ENCODE measurements around the gene MCTP1.

MCTP1 gene

GRCh38 chr5:94692581-94692980 is 592.3 kb downstream of the MCTP1 start:
- CTCF ChIA-PET = interaction anchor here (0.8 to 2.0 kb wide), 11 partner anchors 10 to 1085 kb away, joined by 3 to 6 read pairs (median 4); no protein-coding TSS in a partner anchor
- no peak overlapping the region for H3K27ac ChIP-seq (ENCODE audit: insufficient read depth in 1 of 2, low read depth in 1 of 2, low read length in 2 of 2, poor library complexity in 1 of 2, severe bottlenecking in 2 of 2)
- no peak for DNase-seq

GRCh38 chr5:94691949-94692348 is 592.9 kb downstream of the MCTP1 start:
- DNase-seq = no peak
- 92% methylated on average over 4 of the region's 4 CpGs for WGBS (ENCODE audit: insufficient coverage)
- H3K27me3 ChIP-seq (replicated peaks in 2 of 5; ENCODE audit: control insufficient read depth in 4 of 5, insufficient read depth in 5 of 5, low read length in 4 of 5) = no peaks in the 10 kb centered on the region
- CTCF ChIA-PET = interaction anchor here (0.8 to 2.0 kb wide), 8 partner anchors 12 to 1084 kb away, joined by 3 to 6 read pairs (median 4); no protein-coding TSS in a partner anchor
- no peaks in the 10 kb centered on the region for H3K9me3 ChIP-seq (ENCODE audit: control extremely low read depth in 1 of 5, control insufficient read depth in 4 of 5, insufficient read depth in 2 of 5, low read depth in 1 of 5, low read length in 4 of 5)
- no peaks in the 10 kb centered on the region for H3K4me1 ChIP-seq (ENCODE audit: control extremely low read depth in 1 of 4, control insufficient read depth in 4 of 4, insufficient read depth in 4 of 4, low read length in 3 of 4)
- POLR2A ChIA-PET = no interaction called here
- H3K27ac ChIP-seq (ENCODE audit: insufficient read depth in 1 of 2, low read depth in 1 of 2, low read length in 2 of 2, poor library complexity in 1 of 2, severe bottlenecking in 2 of 2) = no peak overlapping the region
- H3K4me3 ChIP-seq (ENCODE audit: control insufficient read depth in 1 of 7, extremely low read depth in 1 of 7, insufficient read depth in 4 of 7, low read depth in 2 of 7, low read length in 6 of 7) = no peak overlapping the region
- peaks cover 2 to 34% (median 13%) of the 10 kb centered on the region in 4 experiments for H3K36me3 ChIP-seq (ENCODE audit: control insufficient read depth in 4 of 4, insufficient read depth in 4 of 4, low read length in 3 of 4)

More at GRCh38 chr5:94692581-94692980, 592.3 kb downstream of the MCTP1 start:
- Histone ChIP-seq H3K9me3 (ENCODE audit: control extremely low read depth in 1 of 5, control insufficient read depth in 4 of 5, insufficient read depth in 2 of 5, low read depth in 1 of 5, low read length in 4 of 5) (no peaks in the 10 kb centered on the region), H3K4me1 (ENCODE audit: control extremely low read depth in 1 of 4, control insufficient read depth in 4 of 4, insufficient read depth in 4 of 4, low read length in 3 of 4) (no peaks in the 10 kb centered on the region), H3K36me3 (ENCODE audit: control insufficient read depth in 4 of 4, insufficient read depth in 4 of 4, low read length in 3 of 4) (peaks cover 2 to 30% (median 10%) of the 10 kb centered on the region in 4 experiments), H3K4me3 (ENCODE audit: control insufficient read depth in 1 of 7, extremely low read depth in 1 of 7, insufficient read depth in 4 of 7, low read depth in 2 of 7, low read length in 6 of 7) (no peak overlapping the region), H3K27me3 (replicated peaks in 2 of 5; ENCODE audit: control insufficient read depth in 4 of 5, insufficient read depth in 5 of 5, low read length in 4 of 5) (no peaks in the 10 kb centered on the region)
- WGBS (ENCODE audit: insufficient coverage) = no CpG with 5 or more reads among the region's 3 CpGs
- POLR2A ChIA-PET = no interaction called here

- ChIA-PET CTCF (interaction anchor here (1.3 to 2.0 kb wide), 2 partner anchors 47 to 167 kb away, joined by 5 read pairs; no protein-coding TSS in a partner anchor), POLR2A (no interaction called here)
- no peaks in the 10 kb centered on the region for H3K27me3 ChIP-seq (replicated peaks in 2 of 5; ENCODE audit: control insufficient read depth in 4 of 5, insufficient read depth in 5 of 5, low read length in 4 of 5)
- no peak for DNase-seq
- H3K4me3 ChIP-seq (ENCODE audit: control insufficient read depth in 1 of 7, extremely low read depth in 1 of 7, insufficient read depth in 4 of 7, low read depth in 2 of 7, low read length in 6 of 7) = no peak overlapping the region
- H3K9me3 ChIP-seq (ENCODE audit: control extremely low read depth in 1 of 5, control insufficient read depth in 4 of 5, insufficient read depth in 2 of 5, low read depth in 1 of 5, low read length in 4 of 5) = no peaks in the 10 kb centered on the region
- H3K4me1 ChIP-seq (ENCODE audit: control extremely low read depth in 1 of 4, control insufficient read depth in 4 of 4, insufficient read depth in 4 of 4, low read length in 3 of 4) = no peaks in the 10 kb centered on the region
- WGBS (ENCODE audit: insufficient coverage) = no CpG with 5 or more reads among the region's 1 CpG
- H3K27ac ChIP-seq (ENCODE audit: insufficient read depth in 1 of 2, low read depth in 1 of 2, low read length in 2 of 2, poor library complexity in 1 of 2, severe bottlenecking in 2 of 2) = no peak overlapping the region
- H3K36me3 ChIP-seq (ENCODE audit: control insufficient read depth in 4 of 4, insufficient read depth in 4 of 4, low read length in 3 of 4) = peaks cover 2 to 35% (median 13%) of the 10 kb centered on the region in 4 experiments
Observed at GRCh38 chr5:94691291-94691690, 593.6 kb downstream of the MCTP1 start.

GRCh38 chr5:94690778-94691177 is 594.1 kb downstream of the MCTP1 start:
- DNase-seq = no peak
- ChIA-PET POLR2A (no interaction called here), CTCF (interaction anchor here (1.3 to 2.0 kb wide), 2 partner anchors 48 to 166 kb away, joined by 5 read pairs; no protein-coding TSS in a partner anchor)
- H3K27ac ChIP-seq (ENCODE audit: insufficient read depth in 1 of 2, low read depth in 1 of 2, low read length in 2 of 2, poor library complexity in 1 of 2, severe bottlenecking in 2 of 2) = no peak overlapping the region
- no peaks in the 10 kb centered on the region for H3K27me3 ChIP-seq (replicated peaks in 2 of 5; ENCODE audit: control insufficient read depth in 4 of 5, insufficient read depth in 5 of 5, low read length in 4 of 5)
- H3K4me3 ChIP-seq (ENCODE audit: control insufficient read depth in 1 of 7, extremely low read depth in 1 of 7, insufficient read depth in 4 of 7, low read depth in 2 of 7, low read length in 6 of 7) = no peak overlapping the region
- no CpG with 5 or more reads among the region's 2 CpGs for WGBS (ENCODE audit: insufficient coverage)
- peaks cover 2 to 35% (median 13%) of the 10 kb centered on the region in 4 experiments for H3K36me3 ChIP-seq (ENCODE audit: control insufficient read depth in 4 of 4, insufficient read depth in 4 of 4, low read length in 3 of 4)
- no peaks in the 10 kb centered on the region for H3K9me3 ChIP-seq (ENCODE audit: control extremely low read depth in 1 of 5, control insufficient read depth in 4 of 5, insufficient read depth in 2 of 5, low read depth in 1 of 5, low read length in 4 of 5)
- no peaks in the 10 kb centered on the region for H3K4me1 ChIP-seq (ENCODE audit: control extremely low read depth in 1 of 4, control insufficient read depth in 4 of 4, insufficient read depth in 4 of 4, low read length in 3 of 4)

- POLR2A ChIA-PET = no interaction called here
- no peaks in the 10 kb centered on the region for H3K9me3 ChIP-seq (ENCODE audit: control extremely low read depth in 1 of 5, control insufficient read depth in 4 of 5, insufficient read depth in 2 of 5, low read depth in 1 of 5, low read length in 4 of 5)
- no peak overlapping the region for H3K4me3 ChIP-seq (ENCODE audit: control insufficient read depth in 1 of 7, extremely low read depth in 1 of 7, insufficient read depth in 4 of 7, low read depth in 2 of 7, low read length in 6 of 7)
- H3K4me1 ChIP-seq (ENCODE audit: control extremely low read depth in 1 of 4, control insufficient read depth in 4 of 4, insufficient read depth in 4 of 4, low read length in 3 of 4) = no peaks in the 10 kb centered on the region
- H3K27ac ChIP-seq (ENCODE audit: insufficient read depth in 1 of 2, low read depth in 1 of 2, low read length in 2 of 2, poor library complexity in 1 of 2, severe bottlenecking in 2 of 2) = no peak overlapping the region
- H3K36me3 ChIP-seq (ENCODE audit: control insufficient read depth in 4 of 4, insufficient read depth in 4 of 4, low read length in 3 of 4) = peaks cover 2 to 34% (median 10%) of the 10 kb centered on the region in 4 experiments
- DNase-seq = no peak
- CTCF ChIA-PET = no interaction called here
- H3K27me3 ChIP-seq (replicated peaks in 2 of 5; ENCODE audit: control insufficient read depth in 4 of 5, insufficient read depth in 5 of 5, low read length in 4 of 5) = no peaks in the 10 kb centered on the region
Observed at GRCh38 chr5:94689908-94690307, 595.0 kb downstream of the MCTP1 start.

- CTCF ChIA-PET = interaction anchor here (1.4 kb wide), 1 partner anchor 54 kb away, joined by 3 read pairs; no protein-coding TSS in a partner anchor
Observed at GRCh38 chr5:94682814-94683520, 601.9 kb downstream of the MCTP1 start.

GRCh38 chr5:94675965-94676618 is 608.8 kb downstream of the MCTP1 start:
- ChIA-PET POLR2A (no interaction called here), CTCF (interaction anchor here (2.3 kb wide), 1 partner anchor 151 kb away, joined by 5 read pairs; no protein-coding TSS in a partner anchor)
- DNase-seq = no peak
- WGBS (ENCODE audit: insufficient coverage) = 100% methylated on average over 4 of the region's 4 CpGs
- Histone ChIP-seq H3K4me3 (ENCODE audit: control insufficient read depth in 1 of 7, extremely low read depth in 1 of 7, insufficient read depth in 4 of 7, low read depth in 2 of 7, low read length in 6 of 7) (no peak overlapping the region), H3K27ac (ENCODE audit: insufficient read depth in 1 of 2, low read depth in 1 of 2, low read length in 2 of 2, poor library complexity in 1 of 2, severe bottlenecking in 2 of 2) (no peak overlapping the region), H3K27me3 (replicated peaks in 2 of 5; ENCODE audit: control insufficient read depth in 4 of 5, insufficient read depth in 5 of 5, low read length in 4 of 5) (no peaks in the 10 kb centered on the region), H3K4me1 (ENCODE audit: control extremely low read depth in 1 of 4, control insufficient read depth in 4 of 4, insufficient read depth in 4 of 4, low read length in 3 of 4) (no peaks in the 10 kb centered on the region), H3K36me3 (ENCODE audit: control insufficient read depth in 4 of 4, insufficient read depth in 4 of 4, low read length in 3 of 4) (peaks cover 5 to 16% (median 8%) of the 10 kb centered on the region in 4 experiments), H3K9me3 (ENCODE audit: control extremely low read depth in 1 of 5, control insufficient read depth in 4 of 5, insufficient read depth in 2 of 5, low read depth in 1 of 5, low read length in 4 of 5) (no peaks in the 10 kb centered on the region)

More at GRCh38 chr5:94682814-94683520, 601.9 kb downstream of the MCTP1 start:
- DNase-seq = no peak
- POLR2A ChIA-PET = no interaction called here
- H3K9me3 ChIP-seq (ENCODE audit: control extremely low read depth in 1 of 5, control insufficient read depth in 4 of 5, insufficient read depth in 2 of 5, low read depth in 1 of 5, low read length in 4 of 5) = no peaks in the 10 kb centered on the region
- H3K4me3 ChIP-seq (ENCODE audit: control insufficient read depth in 1 of 7, extremely low read depth in 1 of 7, insufficient read depth in 4 of 7, low read depth in 2 of 7, low read length in 6 of 7) = no peak overlapping the region
- H3K27ac ChIP-seq (ENCODE audit: insufficient read depth in 1 of 2, low read depth in 1 of 2, low read length in 2 of 2, poor library complexity in 1 of 2, severe bottlenecking in 2 of 2) = no peak overlapping the region
- H3K36me3 ChIP-seq (ENCODE audit: control insufficient read depth in 4 of 4, insufficient read depth in 4 of 4, low read length in 3 of 4) = peaks cover 0 to 9% (median 6%) of the 10 kb centered on the region in 4 experiments
- no peaks in the 10 kb centered on the region for H3K4me1 ChIP-seq (ENCODE audit: control extremely low read depth in 1 of 4, control insufficient read depth in 4 of 4, insufficient read depth in 4 of 4, low read length in 3 of 4)
- H3K27me3 ChIP-seq (replicated peaks in 2 of 5; ENCODE audit: control insufficient read depth in 4 of 5, insufficient read depth in 5 of 5, low read length in 4 of 5) = no peaks in the 10 kb centered on the region
- 100% methylated on average over 2 of the region's 5 CpGs for WGBS (ENCODE audit: insufficient coverage)
